Measurements from ENCODE around the gene DSTN. TPM values are rescaled to one million over a fixed set of nuclear protein-coding genes. Genes with fewer than 3 reads are reported as not detected.

The DSTN gene
- total RNA-seq, 4 donors from 2014 or later, result 111 to 151 (median 117) TPM

- Histone ChIP-seq H3K9me3 (no peaks in the 10 kb centered on the region), H3K36me3 (peaks cover 0 to 70% (median 0%) of the 10 kb centered on the region in 3 donors), H3K27me3 (no peaks in the 10 kb centered on the region), H3K27ac (no peak overlapping the region), H3K4me1 (peaks cover 0 to 33% (median 0%) of the 10 kb centered on the region in 4 donors), H3K4me3 (no peak overlapping the region)
- peak; percentile 13 to 45 (median 42) for DNase-seq
- no peak for TF ChIP-seq CTCF (IDR thresholded peaks at IDR 0.05)
- TF ChIP-seq POLR2A (IDR thresholded peaks at IDR 0.05), result no peak
These were observed 46.8 kb downstream of the DSTN start for GRCh38 chr20:17616480-17617211.

GRCh38 chr20:17617212-17617867, 47.5 kb downstream of the DSTN start:
- peak; percentile 20 to 67 (median 56) for DNase-seq
- Histone ChIP-seq H3K36me3 (peaks cover 0 to 76% (median 0%) of the 10 kb centered on the region in 3 donors), H3K4me1 (peaks cover 0 to 26% (median 0%) of the 10 kb centered on the region in 4 donors)

GRCh38 chr20:17617868-17618672, 48.2 kb downstream of the DSTN start:
- Histone ChIP-seq H3K4me3 (no peak overlapping the region), H3K27ac (no peak overlapping the region), H3K9me3 (no peaks in the 10 kb centered on the region), H3K36me3 (peaks cover 0 to 84% (median 0%) of the 10 kb centered on the region in 3 donors), H3K4me1 (peaks cover 0 to 20% (median 0%) of the 10 kb centered on the region in 4 donors), H3K27me3 (no peaks in the 10 kb centered on the region)
- DNase-seq, result peak; percentile 13 to 48 (median 45)
- TF ChIP-seq CTCF (IDR thresholded peaks at IDR 0.05) (no peak), POLR2A (IDR thresholded peaks at IDR 0.05) (no peak)

More at GRCh38 chr20:17617212-17617867, 47.5 kb downstream of the DSTN start:
- TF ChIP-seq POLR2A (IDR thresholded peaks at IDR 0.05), result no peak
- TF ChIP-seq CTCF (IDR thresholded peaks at IDR 0.05), result peak in 5 of 6 experiments; percentile 32 to 59 (median 55)
- no peak overlapping the region for H3K27ac ChIP-seq
- no peaks in the 10 kb centered on the region for H3K27me3 ChIP-seq
- H3K4me3 ChIP-seq, result no peak overlapping the region
- H3K9me3 ChIP-seq, result no peaks in the 10 kb centered on the region

GRCh38 chr20:17618673-17619013, 48.8 kb downstream of the DSTN start:
- Histone ChIP-seq H3K36me3 (peaks cover 0 to 89% (median 0%) of the 10 kb centered on the region in 3 donors), H3K27me3 (no peaks in the 10 kb centered on the region), H3K4me3 (no peak overlapping the region), H3K4me1 (peaks cover 0 to 15% (median 0%) of the 10 kb centered on the region in 4 donors), H3K9me3 (no peaks in the 10 kb centered on the region), H3K27ac (no peak overlapping the region)
- TF ChIP-seq POLR2A (IDR thresholded peaks at IDR 0.05) (no peak), CTCF (IDR thresholded peaks at IDR 0.05) (no peak)
- peak in 2 of 3 donors; percentile 11 to 24 for DNase-seq

- DNase-seq, result peak; percentile 9 to 47 (median 41)
- TF ChIP-seq CTCF (IDR thresholded peaks at IDR 0.05), result no peak
- no peak for TF ChIP-seq POLR2A (IDR thresholded peaks at IDR 0.05)
- Histone ChIP-seq H3K27me3 (no peaks in the 10 kb centered on the region), H3K4me1 (peaks cover 0 to 8% (median 0%) of the 10 kb centered on the region in 4 donors), H3K27ac (no peak overlapping the region), H3K36me3 (peaks cover 0 to 98% (median 0%) of the 10 kb centered on the region in 3 donors), H3K9me3 (no peaks in the 10 kb centered on the region), H3K4me3 (no peak overlapping the region)
These were observed 49.6 kb downstream of the DSTN start for GRCh38 chr20:17619351-17620093.

Data from Peyer's patch (tissue), 4 donors.